Measurements from ENCODE around the gene CCDC88C.

CCDC88C gene

GRCh38 chr14:91380610-91381371 lies 36.8 kb downstream of the CCDC88C start:
- DNase-seq (ENCODE audit: low spot score): no peak

DNA sequence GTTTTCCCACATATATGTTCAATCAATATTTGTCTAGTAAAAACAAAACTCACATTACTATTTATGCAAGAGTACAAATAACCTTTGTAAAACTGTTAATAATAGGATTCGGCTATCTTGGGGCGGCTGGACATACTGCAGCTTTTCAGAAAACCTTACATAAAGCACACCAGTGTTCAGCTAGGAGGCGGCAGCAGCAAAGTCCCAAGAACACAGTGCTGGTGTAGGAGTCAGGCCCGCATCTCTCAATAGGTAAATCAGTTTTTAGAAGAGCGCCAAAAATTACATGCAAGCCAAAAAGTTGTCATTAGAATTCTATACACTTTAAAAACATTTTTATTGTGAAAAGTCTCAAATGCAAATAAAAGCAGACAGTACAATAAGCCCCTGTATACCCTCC lies 37.5 kb downstream of the CCDC88C start:
- no peak for DNase-seq (ENCODE audit: low spot score)

DNA sequence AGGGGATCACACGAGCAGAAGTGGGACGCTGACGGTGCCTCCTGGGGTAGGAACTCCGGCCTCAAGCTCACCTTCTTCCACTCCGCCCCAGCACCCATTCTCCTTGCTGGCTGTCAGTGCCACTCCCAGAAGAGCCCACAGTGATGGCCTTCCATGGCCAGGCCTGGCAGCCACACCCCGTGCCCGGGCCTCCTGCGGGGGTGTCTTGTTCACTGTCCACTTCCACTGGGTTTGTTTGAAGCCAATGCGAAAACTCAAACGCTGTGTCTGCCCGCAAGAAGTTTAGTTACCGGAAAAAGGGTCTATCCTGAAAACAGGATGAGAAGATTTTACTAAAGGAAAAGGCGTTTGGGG lies 38.1 kb downstream of the CCDC88C start:
- DNase-seq (ENCODE audit: low spot score): no peak

GRCh38 chr14:91378930-91379578 lies 38.6 kb downstream of the CCDC88C start:
- DNase-seq (ENCODE audit: low spot score): no peak

DNA sequence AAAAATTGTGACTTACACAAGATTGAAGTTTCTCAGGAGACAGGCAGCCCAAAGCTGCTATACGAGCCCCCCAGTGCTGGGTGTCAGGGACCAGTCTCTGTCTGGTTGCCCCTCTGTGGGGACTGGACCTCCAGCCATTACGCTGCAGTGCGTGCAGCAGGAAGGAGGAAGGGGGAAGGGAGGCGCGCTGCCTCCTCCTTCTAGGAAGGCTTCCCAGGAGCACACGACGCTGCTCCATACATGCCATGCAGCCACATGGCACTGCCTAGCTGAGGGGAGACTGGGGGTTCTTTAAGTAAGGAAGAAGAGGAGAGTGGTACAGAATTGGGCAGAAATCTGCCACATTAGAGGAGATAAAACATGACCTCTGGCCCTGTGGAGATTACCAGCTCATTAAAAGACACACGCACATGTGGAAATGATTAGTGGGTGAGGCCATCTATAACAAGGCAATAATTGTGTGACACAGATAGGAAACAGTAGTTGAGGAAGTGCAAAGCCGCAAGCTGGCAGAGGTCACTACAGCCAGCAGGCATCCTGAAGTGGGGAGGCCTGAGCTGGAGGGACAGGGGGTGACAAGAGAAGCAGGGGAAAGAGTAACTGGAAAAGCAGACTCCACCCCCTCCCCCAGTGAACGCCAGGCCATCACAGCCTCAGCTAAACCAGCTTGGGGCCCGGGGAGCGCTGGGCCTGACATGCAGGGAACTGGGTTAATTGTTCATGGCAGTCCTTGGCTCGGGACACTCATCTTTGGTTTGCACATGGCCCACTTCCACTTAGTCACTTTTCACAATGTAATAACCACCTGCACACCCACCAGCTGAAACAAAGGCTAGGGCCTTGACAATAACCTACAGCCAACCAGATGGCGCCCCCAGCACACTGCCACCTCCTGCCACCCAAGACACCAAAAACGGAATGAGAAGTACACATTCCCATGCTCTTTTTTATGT lies 39.6 kb downstream of the CCDC88C start:
- peak; percentile 35 for DNase-seq (ENCODE audit: low spot score)

DNA sequence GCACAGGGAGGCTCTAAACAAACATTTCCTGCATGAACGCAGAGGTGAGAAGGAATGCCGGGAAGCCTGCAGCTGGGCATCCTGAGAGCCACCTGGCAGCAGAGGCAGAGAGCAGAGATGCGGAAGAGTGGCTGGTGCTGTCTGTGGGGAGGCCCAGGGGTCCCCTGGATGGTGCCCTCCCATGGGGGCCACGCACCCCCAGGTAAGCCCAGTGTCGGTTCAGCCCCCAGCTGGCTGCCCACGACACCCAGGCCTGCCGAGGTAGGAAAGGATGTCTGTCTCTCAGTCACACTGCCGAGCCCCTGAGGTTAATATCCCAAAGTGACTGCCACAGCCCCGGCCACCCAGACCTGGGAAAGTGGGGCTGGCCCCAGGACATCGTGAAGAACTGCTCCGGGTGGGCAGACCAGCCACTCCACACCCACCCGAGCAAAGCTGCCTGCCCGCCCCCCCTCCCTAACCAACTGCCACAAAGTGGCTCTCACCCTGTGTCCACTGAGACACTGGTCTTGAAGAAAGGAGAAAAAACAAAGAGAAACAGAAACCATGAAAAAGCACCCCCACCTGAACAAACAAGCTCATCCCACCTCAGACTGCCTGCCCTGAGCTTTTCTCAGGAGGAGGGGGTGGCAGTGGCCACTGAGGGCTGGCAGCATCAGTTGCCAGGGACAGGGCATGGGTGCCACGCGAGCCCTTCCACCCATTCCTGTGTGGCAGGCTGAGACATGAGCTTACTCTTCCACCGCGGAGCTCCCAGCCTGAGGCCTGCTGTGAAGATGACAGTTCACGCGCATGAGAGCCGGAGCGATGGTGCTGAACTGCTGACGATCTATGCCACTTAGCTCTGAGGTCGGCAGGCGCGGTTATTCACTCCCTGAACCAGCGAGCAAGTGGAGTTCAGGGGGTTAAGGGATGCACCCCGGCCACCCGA lies 40.8 kb downstream of the CCDC88C start:
- DNase-seq (ENCODE audit: low spot score): no peak

DNA sequence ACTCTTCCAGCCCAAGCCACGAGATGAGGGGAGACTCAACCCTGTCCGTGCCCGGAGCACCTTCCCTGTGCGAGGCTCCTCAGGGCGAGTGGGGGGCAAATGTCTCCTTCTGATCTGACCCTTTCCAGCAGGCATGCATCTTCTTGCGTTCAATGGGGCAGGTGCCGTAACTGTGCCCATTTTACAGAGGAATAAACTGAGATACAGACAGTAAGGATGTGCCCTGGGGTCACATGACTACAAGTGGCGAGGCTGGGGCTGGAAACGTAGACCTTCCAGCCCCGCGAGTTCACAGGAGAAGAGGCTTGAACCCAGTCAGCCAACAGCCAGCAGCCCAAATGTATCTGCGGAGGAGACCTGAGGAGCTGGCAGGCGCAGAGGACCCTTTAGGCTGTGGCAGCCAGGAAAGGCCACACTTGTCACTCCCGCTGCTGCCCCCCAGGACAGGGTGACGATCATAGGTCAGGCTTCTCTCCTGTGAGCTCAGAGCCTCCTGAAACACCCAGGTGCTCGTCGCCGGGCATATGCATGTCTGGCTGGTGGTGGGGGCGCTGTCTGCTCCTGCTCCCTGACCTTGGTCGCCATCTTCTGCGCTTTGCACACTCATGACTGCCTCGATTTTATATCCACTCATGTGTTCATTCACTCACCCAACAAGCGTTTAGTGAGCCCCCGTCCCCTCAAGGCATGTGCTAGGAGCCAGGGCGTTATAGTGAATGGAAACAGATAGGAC lies 41.7 kb downstream of the CCDC88C start:
- no peak for DNase-seq (ENCODE audit: low spot score)

DNA sequence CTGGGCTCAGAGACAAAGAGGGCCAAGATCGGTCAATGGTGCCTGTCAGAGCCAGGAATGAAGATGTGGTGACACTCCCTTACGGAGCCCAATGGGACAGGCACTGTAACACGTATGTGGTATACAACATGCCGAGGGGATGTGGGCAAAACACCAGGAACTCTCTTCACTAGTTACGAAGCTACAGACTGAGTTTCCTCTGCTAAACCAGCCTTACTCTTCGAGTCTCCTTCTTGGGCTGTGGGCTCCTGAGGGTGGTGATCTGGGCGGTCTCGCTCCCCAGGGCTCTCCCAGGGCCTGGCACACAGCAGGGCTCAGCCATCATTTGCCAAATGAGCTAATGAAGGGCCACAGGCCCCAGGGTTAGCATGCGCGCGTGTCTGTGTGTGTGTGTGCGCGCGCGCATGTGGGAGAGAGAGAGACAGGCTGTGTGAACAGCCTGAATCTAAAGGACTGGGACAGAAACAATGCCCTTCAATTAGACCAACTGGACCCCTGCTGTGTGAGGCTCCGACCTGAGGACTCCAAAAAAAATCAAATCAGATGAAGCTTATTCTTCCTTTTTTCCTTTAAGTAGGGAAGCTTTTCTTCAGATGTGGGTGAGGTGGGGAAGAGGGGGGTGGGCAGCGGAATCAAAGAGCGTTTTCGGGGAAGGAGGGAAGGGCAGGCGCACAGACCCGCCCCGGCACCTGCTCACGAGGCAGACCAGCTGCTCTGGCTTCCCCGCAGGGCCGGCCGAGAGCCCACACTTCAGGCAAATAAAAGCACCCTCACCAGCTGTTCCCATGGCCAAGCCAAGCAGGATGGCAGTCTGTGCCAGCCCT lies 42.5 kb downstream of the CCDC88C start:
- DNase-seq (ENCODE audit: low spot score): no peak

GRCh38 chr14:91374287-91374878 lies 43.2 kb downstream of the CCDC88C start:
- no peak for DNase-seq (ENCODE audit: low spot score)

- DNase-seq (ENCODE audit: low spot score): no peak
Observed at GRCh38 chr14:91373591-91374254, 43.9 kb downstream of the CCDC88C start.

- no peak for DNase-seq (ENCODE audit: low spot score)
Observed at GRCh38 chr14:91372671-91373495, 44.7 kb downstream of the CCDC88C start.

GRCh38 chr14:91371990-91372375 lies 45.6 kb downstream of the CCDC88C start:
- no peak for DNase-seq (ENCODE audit: low spot score)

GRCh38 chr14:91371011-91371989 lies 46.3 kb downstream of the CCDC88C start:
- DNase-seq (ENCODE audit: low spot score): no peak

GRCh38 chr14:91369628-91370445 lies 47.8 kb downstream of the CCDC88C start:
- DNase-seq (ENCODE audit: low spot score): no peak

DNA sequence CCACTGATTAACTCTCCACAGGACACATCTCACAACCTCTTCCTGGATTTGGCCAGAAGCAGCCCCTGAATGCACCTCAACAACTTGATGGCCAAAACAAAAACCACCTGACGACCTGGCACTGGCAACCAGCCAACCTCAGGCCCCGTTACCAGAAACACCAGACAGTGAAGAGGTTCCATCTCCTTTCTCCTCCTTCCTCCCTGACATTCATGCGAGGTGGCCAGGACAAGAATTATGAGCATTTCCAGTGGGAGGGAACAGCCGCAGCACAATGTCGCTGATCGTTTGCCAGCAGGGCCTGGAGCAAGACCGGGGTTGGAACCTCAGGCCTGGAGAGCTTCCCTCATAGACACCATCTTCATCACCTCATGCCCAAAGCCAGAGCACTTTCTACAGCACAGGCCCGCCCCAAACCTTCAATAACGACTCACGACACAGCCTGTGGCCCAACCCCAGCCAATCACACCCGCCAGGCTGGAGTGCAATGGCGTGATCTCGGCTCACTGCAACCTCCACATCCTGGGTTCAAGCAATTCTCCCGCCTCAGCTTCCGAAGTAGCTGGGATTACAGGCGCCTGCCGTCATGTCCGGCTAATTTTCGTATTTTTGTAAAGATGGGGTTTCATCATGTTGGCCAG lies 48.7 kb downstream of the CCDC88C start:
- DNase-seq (ENCODE audit: low spot score): no peak
